K562 (cell line): Measurements from ENCODE around the gene SLC26A3. TPM values are rescaled to one million over a fixed set of nuclear protein-coding genes. Genes with fewer than 3 reads are reported as not detected.

Experiments
- ATAC-seq: fragments of 200-7000 bp; cut with Tn5 transposase; 3 replicates; pipeline ENCODE4 v1.9.1; 2020; ENCODE audit warnings: moderate library complexity
- BruUV-seq: library from RNA; stranded (reverse); fragments of 400-500 nt; replicated peaks from 2 replicates; lab custom pipeline; 2021; lab: Mats Ljungman, UMichigan
- CTCF ChIA-PET: fragments of 300-600 bp; formaldehyde crosslinking; extraction: SDS; loops from one replicate; lab custom pipeline; 2021; ENCODE audit warnings: low intra/inter-chr PET ratio; lab: Yijun Ruan, JAX
- POLR2A ChIA-PET: fragments of 300-600, 350-650 bp; sonication (Branson Sonifier 250); formaldehyde crosslinking; extraction: SDS; loops from one replicate; lab custom pipeline; 2021; ENCODE audit warnings: antibody characterized with exemption, inconsistent platforms; lab: Yijun Ruan, JAX
- DNase-seq, 4 experiments: peaks; one replicate each; pipeline versions ENCODE4 v3.0.0 to v3.0.0-alpha.2; 2011 to 2018; ENCODE audit warnings: low spot score in 3 of 4, mixed read lengths in 3 of 4; ENCODE audit errors: extremely low read depth in 1 of 4
- FAIRE-seq: peaks from 2 replicates; lab custom pipeline; 2011; peaks lifted over from hg19 to GRCh38; lab: Jason Lieb, UNC
- H2AFZ ChIP-seq: 2 replicates; pipeline ENCODE4 v1.6.0; 2011; ENCODE audit warnings: low read depth, low read length, control low read depth, inconsistent platforms
- H3K27ac ChIP-seq: fragments of 200-600 bp; 3 replicates; pipeline ENCODE4 v1.8.0; 2011; ENCODE audit warnings: low read depth, mild to moderate bottlenecking, control low read depth, inconsistent platforms, low read length, moderate library complexity, mixed read lengths; ENCODE audit errors: extremely low read depth
- H3K27me3 ChIP-seq, 2 experiments: fragments of 300-600 bp in 1 of 2; 2 replicates in 1 of 2; 3 replicates in 1 of 2; pipeline versions ENCODE4 v1.6.0 to v1.8.0; 2011; ENCODE audit warnings: inconsistent platforms in 2 of 2, low read length in 2 of 2, mild to moderate bottlenecking in 1 of 2, mixed read lengths in 1 of 2, moderate library complexity in 1 of 2; ENCODE audit not compliant: control insufficient read depth in 2 of 2, insufficient read depth in 2 of 2
- H3K36me3 ChIP-seq: fragments of 300-600 bp; 3 replicates; pipeline ENCODE4 v1.8.0; 2011; ENCODE audit warnings: mild to moderate bottlenecking, low read length, inconsistent platforms; ENCODE audit not compliant: control insufficient read depth, insufficient read depth
- H3K4me1 ChIP-seq, 2 experiments: fragments of 200-600 bp in 1 of 2; replicated peaks in 1 of 2; 2 replicates in 1 of 2; 3 replicates in 1 of 2; pipeline versions ENCODE4 v1.5.1 to v1.8.0; 2011; ENCODE audit warnings: inconsistent platforms in 2 of 2, low read length in 2 of 2, mild to moderate bottlenecking in 1 of 2, mixed read lengths in 1 of 2, moderate library complexity in 1 of 2; ENCODE audit not compliant: control insufficient read depth in 2 of 2, insufficient read depth in 2 of 2
- H3K4me2 ChIP-seq: 2 replicates; pipeline ENCODE4 v1.6.1; 2011; ENCODE audit warnings: low read length, control low read depth, inconsistent platforms, mixed read lengths; ENCODE audit not compliant: insufficient read depth
- H3K4me3 ChIP-seq: fragments of 200-600 bp; sonication (generic), shearing (Covaris generic); 2 replicates; pipeline ENCODE4 v1.5.1; 2016; ENCODE audit warnings: control low read depth, inconsistent platforms
- H3K79me2 ChIP-seq: fragments of 200-600 bp; 3 replicates; pipeline ENCODE4 v1.8.0; 2011; ENCODE audit warnings: low read length, inconsistent platforms; ENCODE audit not compliant: control insufficient read depth, insufficient read depth
- H3K9ac ChIP-seq, 2 experiments: 2 replicates each; pipeline versions ENCODE4 v1.6.0 to v1.6.1; 2011; ENCODE audit warnings: low read depth in 2 of 2, low read length in 2 of 2, control low read depth in 1 of 2, inconsistent platforms in 1 of 2, mild to moderate bottlenecking in 1 of 2, mixed read lengths in 1 of 2; ENCODE audit not compliant: insufficient read depth in 1 of 2
- H3K9me1 ChIP-seq: one replicate; pipeline ENCODE4 v1.6.0; 2011; ENCODE audit warnings: inconsistent platforms, mild to moderate bottlenecking, low read length, moderate library complexity; ENCODE audit not compliant: control insufficient read depth, insufficient read depth
- H3K9me3 ChIP-seq: replicated peaks from 2 replicates; pipeline ENCODE4 v1.5.1; 2011; ENCODE audit warnings: low read depth, low read length, inconsistent platforms; ENCODE audit not compliant: control insufficient read depth, insufficient read depth
- H4K20me1 ChIP-seq: replicated peaks from 2 replicates; pipeline ENCODE4 v1.6.1; 2011; ENCODE audit warnings: low read length, inconsistent platforms, mixed read lengths; ENCODE audit not compliant: control insufficient read depth, insufficient read depth
- ARID1B ChIP-seq: fragments of 450-650 bp; IDR thresholded peaks from 2 replicates; pipeline ENCODE4 v1.6.1; 2016; ENCODE audit warnings: antibody characterized with exemption, mild to moderate bottlenecking, inconsistent platforms
- CTCF ChIP-seq, 3 experiments: IDR thresholded peaks in 2 of 3; conservative IDR thresholded peaks in 1 of 3; 2 replicates each; pipeline ENCODE4 v1.5.1; 2011 to 2012; ENCODE audit warnings: low read length in 3 of 3, mild to moderate bottlenecking in 3 of 3, control low read depth in 2 of 3, improper control_type of control experiment in 1 of 3, inconsistent platforms in 1 of 3, low read depth in 1 of 3, mixed read lengths in 1 of 3, moderate library complexity in 1 of 3; ENCODE audit not compliant: insufficient read depth in 2 of 3
- KLF1 ChIP-seq: fragments of 450-650 bp; IDR thresholded peaks from 2 replicates; pipeline ENCODE4 v1.6.1; 2016; ENCODE audit warnings: missing genetic modification characterization, missing compliant biosample characterization
- L3MBTL2 ChIP-seq: fragments of 450-650 bp; IDR thresholded peaks from 2 replicates; pipeline ENCODE4 v1.6.1; 2016; ENCODE audit warnings: mild to moderate bottlenecking, moderate library complexity
- PBX2 ChIP-seq, 2 experiments: IDR thresholded peaks in 1 of 2; conservative IDR thresholded peaks in 1 of 2; 2 replicates each; pipeline ENCODE4 v1.6.1; 2016; ENCODE audit warnings: low read depth in 2 of 2, mild to moderate bottlenecking in 1 of 2, missing compliant biosample characterization in 1 of 2, missing genetic modification characterization in 1 of 2, moderate library complexity in 1 of 2
- POLR2AphosphoS2 ChIP-seq: IDR thresholded peaks from 2 replicates; pipeline ENCODE4 v1.6.1; 2012; ENCODE audit warnings: low read length, improper control_type of control experiment
- SRSF7 ChIP-seq: fragments of 200-400 bp; formaldehyde crosslinking; optimal IDR thresholded peaks from 2 replicates; pipeline ENCODE3; 2017; ENCODE audit warnings: mild to moderate bottlenecking, low read depth, low read length
- SUPT5H ChIP-seq: fragments of 450-650 bp; IDR thresholded peaks from 2 replicates; pipeline ENCODE4 v1.6.1; 2016
- U2AF2 ChIP-seq: fragments of 200-400 bp; formaldehyde crosslinking; optimal IDR thresholded peaks from 2 replicates; pipeline ENCODE3; 2017; ENCODE audit warnings: low read depth, mild to moderate bottlenecking, low read length
- ZNF121 ChIP-seq: sonication (generic); formaldehyde crosslinking; conservative IDR thresholded peaks from 2 replicates; pipeline ENCODE4 v1.8.0; 2022; ENCODE audit warnings: missing genetic modification reagents
- ZNF263 ChIP-seq: sonication (generic); formaldehyde crosslinking; IDR thresholded peaks from 2 replicates; pipeline ENCODE4 v1.8.0; 2022; ENCODE audit warnings: mild to moderate bottlenecking, missing genetic modification reagents, borderline replicate concordance
- ZNF398 ChIP-seq: fragments of 250-450 bp; sonication (Bioruptor Pico); IDR thresholded peaks from 2 replicates; pipeline ENCODE4 v1.8.0; 2021; ENCODE audit warnings: moderate library complexity, mild to moderate bottlenecking, inconsistent platforms
- ZNF512 ChIP-seq: IDR thresholded peaks from 2 replicates; pipeline ENCODE4 v1.6.1; 2016; ENCODE audit warnings: missing genetic modification characterization, missing compliant biosample characterization
- WGBS: fragments of 100-300 bp; shearing (Covaris generic); methylation state at CpG from one replicate; pipeline ENCODE4 v1.1.6; 2016; ENCODE audit warnings: low coverage, mixed read lengths; ENCODE audit not compliant: insufficient coverage; ENCODE audit errors: missing lambda C conversion rate; 5-methylcytosine and 5-hydroxymethylcytosine counted together
- in situ Hi-C: fragments of 300-500 bp; cut with MboI; formaldehyde crosslinking; loops from 4 replicates; pipeline ENCODE4 v1.15.0; 2018; ENCODE audit warnings: inconsistent platforms, mixed read lengths
- intact Hi-C: fragments of 100-400 bp; cut with micrococcal nuclease; formaldehyde crosslinking; loops from 2 replicates; pipeline ENCODE4 v1.14.2; 2022
- polyA plus RNA-seq, 8 experiments: library from polyadenylated mRNA; depleted of rRNA in 4 of 8; stranded (reverse) in 5 of 8; unstranded in 3 of 8; fragments of >200 nt; fragmentation: Nextera tagmentation in 2 of 8; fragmentation: Illumina TruSeq in 1 of 8; extraction: Ambion mirVana in 2 of 8; extraction: Trizol in 1 of 8; gene quantifications; 2 replicates each; pipeline versions ENCODE4 v1.2.1 to v1.2.3, GENCODE V29; 2011 to 2014; ENCODE audit warnings: inconsistent platforms in 1 of 8, missing spikeins in 1 of 8
- total RNA-seq, 7 experiments: library from RNA; depleted of rRNA in 6 of 7; stranded (reverse); fragments of >200 nt in 6 of 7; fragmentation: Illumina TruSeq in 2 of 7; extraction: Trizol in 2 of 7; gene quantifications; 2 replicates each; pipeline versions ENCODE4 v1.2.1 to v1.2.3, GENCODE V29; 2011 to 2021; ENCODE audit warnings: low replicate concordance in 1 of 7

SLC26A3 gene
- total and polyA plus RNA-seq, 9 of the 15 experiments (the other 6 are each of a cell fraction or from before 2014, with no cell fraction given) = 0.86 TPM; not detected in 8

GRCh38 chr7:107758667-107759066, 44.4 kb downstream of the SLC26A3 start (continued):
- TF ChIP-seq ZNF398 (no peak), SUPT5H (peak; percentile 71), ARID1B (no peak), POLR2AphosphoS2 (peak; percentile 71; the same call in 1 of the 2 replicates), L3MBTL2 (no peak), ZNF263 (CRISPR knock-in tag) (peak; percentile 55; the same call in 1 of the 2 replicates), SRSF7 (no peak), U2AF2 (no peak)

- CTCF ChIA-PET = no interaction called here
- H4K20me1 ChIP-seq = no peaks in the 10 kb centered on the region
- DNase-seq (no peak), ATAC-seq (no peak), FAIRE-seq (no peak)
- TF ChIP-seq ZNF121 (CRISPR knock-in tag) (0 out of 2 replicates have a peak, but pooled peaks have one; percentile 59), KLF1 (tag) (0 out of 2 replicates have a peak, but pooled peaks have one; percentile 21), ZNF512 (tag) (0 out of 2 replicates have a peak, but pooled peaks have one; percentile 10), PBX2 (CRISPR knock-in tag; IDR thresholded peaks at IDR 0.05; ENCODE audit: low read depth) (no peak), PBX2 (tag; conservative IDR thresholded peaks at IDR 0.05; ENCODE audit: low read depth) (no peak), CTCF (IDR thresholded peaks at IDR 0.05 in 2 of 3, conservative IDR thresholded peaks at IDR 0.05 in 1 of 3; ENCODE audit: insufficient read depth in 2 of 3, low read depth in 1 of 3, low read length in 3 of 3) (peak in 1 of 3 experiments; percentile 30; a peak in 3 of 6 replicates)
- no peak overlapping the region for H3K4me2 ChIP-seq
- in situ Hi-C loops = no loop called here
- peaks cover 92% of the 10 kb centered on the region for H3K36me3 ChIP-seq
- BruUV-seq = no TSS peak
- H2AFZ ChIP-seq = no peak overlapping the region
- no peaks in the 10 kb centered on the region for H3K9me1 ChIP-seq
- no peak overlapping the region for H3K9ac ChIP-seq
- no peak overlapping the region for H3K27ac ChIP-seq
- H3K79me2 ChIP-seq = peaks cover 9% of the 10 kb centered on the region; the same call in 2 of the 3 replicates
- H3K4me1 ChIP-seq = no peaks in the 10 kb centered on the region
- H3K9me3 ChIP-seq = no peaks in the 10 kb centered on the region
- H3K27me3 ChIP-seq = no peaks in the 10 kb centered on the region
- intact Hi-C loops = no loop called here
- POLR2A ChIA-PET = interaction anchor here (1.9 kb wide), 1 partner anchor 11 kb away, joined by 14 read pairs; the partner anchor contains the start of gene CBLL1
- no peak overlapping the region for H3K4me3 ChIP-seq
- 91% methylated on average over 2 of the region's 2 CpGs for WGBS
Observed at GRCh38 chr7:107754642-107755041, 48.4 kb downstream of the SLC26A3 start.
